K562 (cell line): ENCODE measurements around the gene ANO6. TPM values are rescaled to one million over a fixed set of nuclear protein-coding genes. Genes with fewer than 3 reads are reported as not detected.
A peak's percentile ranks its signal among the peaks of the same experiment; 100 is the strongest.

Experiments used
- ATAC-seq: fragments of 200-7000 bp; cut with Tn5 transposase; 3 replicates; pipeline ENCODE4 v1.9.1; 2020; ENCODE audit warnings: moderate library complexity
- BruUV-seq: library from RNA; stranded (reverse); fragments of 400-500 nt; replicated peaks from 2 replicates; lab custom pipeline; 2021; lab: Mats Ljungman, UMichigan
- CTCF ChIA-PET: fragments of 300-600 bp; formaldehyde crosslinking; extraction: SDS; loops from one replicate; lab custom pipeline; 2021; ENCODE audit warnings: low intra/inter-chr PET ratio; lab: Yijun Ruan, JAX
- POLR2A ChIA-PET: fragments of 300-600, 350-650 bp; sonication (Branson Sonifier 250); formaldehyde crosslinking; extraction: SDS; loops from one replicate; lab custom pipeline; 2021; ENCODE audit warnings: antibody characterized with exemption, inconsistent platforms; lab: Yijun Ruan, JAX
- DNase-seq, 4 experiments: peaks; one replicate each; pipeline versions ENCODE4 v3.0.0 to v3.0.0-alpha.2; 2011 to 2018; ENCODE audit warnings: low spot score in 3 of 4, mixed read lengths in 3 of 4; ENCODE audit errors: extremely low read depth in 1 of 4
- FAIRE-seq: peaks from 2 replicates; lab custom pipeline; 2011; peaks lifted over from hg19 to GRCh38; lab: Jason Lieb, UNC
- H2AFZ ChIP-seq: 2 replicates; pipeline ENCODE4 v1.6.0; 2011; ENCODE audit warnings: low read depth, low read length, control low read depth, inconsistent platforms
- H3K27ac ChIP-seq: fragments of 200-600 bp; 3 replicates; pipeline ENCODE4 v1.8.0; 2011; ENCODE audit warnings: low read depth, mild to moderate bottlenecking, control low read depth, inconsistent platforms, low read length, moderate library complexity, mixed read lengths; ENCODE audit errors: extremely low read depth
- H3K27me3 ChIP-seq, 2 experiments: fragments of 300-600 bp in 1 of 2; 2 replicates in 1 of 2; 3 replicates in 1 of 2; pipeline versions ENCODE4 v1.6.0 to v1.8.0; 2011; ENCODE audit warnings: inconsistent platforms in 2 of 2, low read length in 2 of 2, mild to moderate bottlenecking in 1 of 2, mixed read lengths in 1 of 2, moderate library complexity in 1 of 2; ENCODE audit not compliant: control insufficient read depth in 2 of 2, insufficient read depth in 2 of 2
- H3K36me3 ChIP-seq: fragments of 300-600 bp; 3 replicates; pipeline ENCODE4 v1.8.0; 2011; ENCODE audit warnings: mild to moderate bottlenecking, low read length, inconsistent platforms; ENCODE audit not compliant: control insufficient read depth, insufficient read depth
- H3K4me1 ChIP-seq, 2 experiments: fragments of 200-600 bp in 1 of 2; replicated peaks in 1 of 2; 2 replicates in 1 of 2; 3 replicates in 1 of 2; pipeline versions ENCODE4 v1.5.1 to v1.8.0; 2011; ENCODE audit warnings: inconsistent platforms in 2 of 2, low read length in 2 of 2, mild to moderate bottlenecking in 1 of 2, mixed read lengths in 1 of 2, moderate library complexity in 1 of 2; ENCODE audit not compliant: control insufficient read depth in 2 of 2, insufficient read depth in 2 of 2
- H3K4me2 ChIP-seq: 2 replicates; pipeline ENCODE4 v1.6.1; 2011; ENCODE audit warnings: low read length, control low read depth, inconsistent platforms, mixed read lengths; ENCODE audit not compliant: insufficient read depth
- H3K4me3 ChIP-seq: fragments of 200-600 bp; sonication (generic), shearing (Covaris generic); 2 replicates; pipeline ENCODE4 v1.5.1; 2016; ENCODE audit warnings: control low read depth, inconsistent platforms
- H3K79me2 ChIP-seq: fragments of 200-600 bp; 3 replicates; pipeline ENCODE4 v1.8.0; 2011; ENCODE audit warnings: low read length, inconsistent platforms; ENCODE audit not compliant: control insufficient read depth, insufficient read depth
- H3K9ac ChIP-seq, 2 experiments: 2 replicates each; pipeline versions ENCODE4 v1.6.0 to v1.6.1; 2011; ENCODE audit warnings: low read depth in 2 of 2, low read length in 2 of 2, control low read depth in 1 of 2, inconsistent platforms in 1 of 2, mild to moderate bottlenecking in 1 of 2, mixed read lengths in 1 of 2; ENCODE audit not compliant: insufficient read depth in 1 of 2
- H3K9me1 ChIP-seq: one replicate; pipeline ENCODE4 v1.6.0; 2011; ENCODE audit warnings: inconsistent platforms, mild to moderate bottlenecking, low read length, moderate library complexity; ENCODE audit not compliant: control insufficient read depth, insufficient read depth
- H3K9me3 ChIP-seq: replicated peaks from 2 replicates; pipeline ENCODE4 v1.5.1; 2011; ENCODE audit warnings: low read depth, low read length, inconsistent platforms; ENCODE audit not compliant: control insufficient read depth, insufficient read depth
- H4K20me1 ChIP-seq: replicated peaks from 2 replicates; pipeline ENCODE4 v1.6.1; 2011; ENCODE audit warnings: low read length, inconsistent platforms, mixed read lengths; ENCODE audit not compliant: control insufficient read depth, insufficient read depth
- DIDO1 ChIP-seq: fragments of 450-650 bp; IDR thresholded peaks from 2 replicates; pipeline ENCODE4 v1.6.1; 2016; ENCODE audit warnings: low read depth, missing biosample characterization, missing genetic modification characterization
- EGR1 ChIP-seq: fragments of 450-650 bp; conservative IDR thresholded peaks from 2 replicates; pipeline ENCODE4 v1.6.1; 2017; ENCODE audit warnings: mild to moderate bottlenecking
- FOSL1 ChIP-seq: fragments of 200-800 bp; sonication (Bioruptor generic); conservative IDR thresholded peaks from 2 replicates; pipeline ENCODE4 v1.6.1; 2016; ENCODE audit warnings: missing genetic modification characterization, missing compliant biosample characterization
- HEY1 ChIP-seq: fragments of 250-450 bp; sonication (Bioruptor Pico); IDR thresholded peaks from 2 replicates; pipeline ENCODE4 v1.5.0; 2020; ENCODE audit warnings: mild to moderate bottlenecking, moderate library complexity, borderline replicate concordance
- MIER1 ChIP-seq: fragments of 450-650 bp; IDR thresholded peaks from 2 replicates; pipeline ENCODE4 v1.6.1; 2016; ENCODE audit warnings: antibody characterized with exemption, mild to moderate bottlenecking, low read depth
- ZNF121 ChIP-seq: sonication (generic); formaldehyde crosslinking; conservative IDR thresholded peaks from 2 replicates; pipeline ENCODE4 v1.8.0; 2022; ENCODE audit warnings: missing genetic modification reagents
- ZNF764 ChIP-seq: fragments of 250-450 bp; sonication (Bioruptor Pico); IDR thresholded peaks from 2 replicates; pipeline ENCODE4 v1.4.0; 2020; ENCODE audit warnings: low read depth, mild to moderate bottlenecking, moderate library complexity
- WGBS: fragments of 100-300 bp; shearing (Covaris generic); methylation state at CpG from one replicate; pipeline ENCODE4 v1.1.6; 2016; ENCODE audit warnings: low coverage, mixed read lengths; ENCODE audit not compliant: insufficient coverage; ENCODE audit errors: missing lambda C conversion rate; 5-methylcytosine and 5-hydroxymethylcytosine counted together
- in situ Hi-C: fragments of 300-500 bp; cut with MboI; formaldehyde crosslinking; loops from 4 replicates; pipeline ENCODE4 v1.15.0; 2018; ENCODE audit warnings: inconsistent platforms, mixed read lengths
- intact Hi-C: fragments of 100-400 bp; cut with micrococcal nuclease; formaldehyde crosslinking; loops from 2 replicates; pipeline ENCODE4 v1.14.2; 2022
- polyA plus RNA-seq, 8 experiments: library from polyadenylated mRNA; depleted of rRNA in 4 of 8; stranded (reverse) in 5 of 8; unstranded in 3 of 8; fragments of >200 nt; fragmentation: Nextera tagmentation in 2 of 8; fragmentation: Illumina TruSeq in 1 of 8; extraction: Ambion mirVana in 2 of 8; extraction: Trizol in 1 of 8; gene quantifications; 2 replicates each; pipeline versions ENCODE4 v1.2.1 to v1.2.3, GENCODE V29; 2011 to 2014; ENCODE audit warnings: inconsistent platforms in 1 of 8, missing spikeins in 1 of 8
- total RNA-seq, 7 experiments: library from RNA; depleted of rRNA in 6 of 7; stranded (reverse); fragments of >200 nt in 6 of 7; fragmentation: Illumina TruSeq in 2 of 7; extraction: Trizol in 2 of 7; gene quantifications; 2 replicates each; pipeline versions ENCODE4 v1.2.1 to v1.2.3, GENCODE V29; 2011 to 2021; ENCODE audit warnings: low replicate concordance in 1 of 7
- TF ChIP-seq, protein P1 (sequence below): fragments of 450-650 bp; IDR thresholded peaks from 2 replicates; pipeline ENCODE4 v1.6.1; 2014; ENCODE audit warnings: low read depth, mild to moderate bottlenecking, moderate library complexity, borderline replicate concordance
- TF ChIP-seq, protein P2 (sequence below): fragments of 450-650 bp; IDR thresholded peaks from 2 replicates; pipeline ENCODE4 v1.6.1; 2018; ENCODE audit warnings: mild to moderate bottlenecking, low read depth; ENCODE audit not compliant: partially characterized antibody
- TF ChIP-seq, protein P3 (sequence below): fragments of 450-650 bp; IDR thresholded peaks from 2 replicates; pipeline ENCODE4 v1.6.1; 2018; ENCODE audit not compliant: partially characterized antibody

ANO6 gene
- total and polyA plus RNA-seq, 9 of the 15 experiments (the other 6 are each of a cell fraction or from before 2014, with no cell fraction given), result 3.5 to 24.7 (median 20.3) TPM

DNA sequence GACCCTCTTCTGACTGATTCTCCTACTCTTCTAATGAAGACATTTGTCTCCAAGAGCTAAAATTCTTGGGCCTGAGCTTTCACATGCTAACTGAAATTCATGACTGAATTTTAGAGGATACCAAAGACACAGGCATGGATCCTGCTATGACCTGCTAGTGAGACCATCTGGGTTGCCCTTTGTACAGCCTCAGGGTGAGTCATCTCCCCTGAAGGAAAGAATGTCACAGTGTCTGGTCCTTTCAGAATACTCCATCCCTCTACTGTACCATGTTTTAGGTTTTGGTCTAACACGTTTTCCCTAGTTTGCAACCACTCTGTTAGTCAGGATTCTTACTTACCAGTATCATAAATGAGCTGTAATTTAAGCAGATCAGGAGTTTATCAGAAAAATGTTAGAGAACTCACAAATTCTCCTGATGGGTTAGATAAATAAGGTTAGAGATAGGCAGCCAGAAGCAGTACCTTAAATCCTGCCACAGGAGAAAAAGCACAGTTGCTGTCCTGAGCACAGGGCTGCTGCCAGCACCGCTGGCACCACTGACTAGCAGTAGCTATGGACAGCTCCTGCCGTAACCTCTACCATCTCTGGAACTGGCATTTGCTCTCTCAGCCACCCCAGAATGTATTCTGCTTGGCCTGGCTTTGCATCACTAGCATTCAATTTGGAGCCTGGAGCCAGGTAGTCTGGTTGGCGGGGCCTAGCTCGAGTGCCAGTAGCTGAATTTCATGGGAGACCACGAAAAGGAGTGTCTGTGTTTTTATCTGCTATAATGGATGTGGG is 127.6 kb downstream of the ANO6 start (continued):
- TF ChIP-seq, protein P1, sequence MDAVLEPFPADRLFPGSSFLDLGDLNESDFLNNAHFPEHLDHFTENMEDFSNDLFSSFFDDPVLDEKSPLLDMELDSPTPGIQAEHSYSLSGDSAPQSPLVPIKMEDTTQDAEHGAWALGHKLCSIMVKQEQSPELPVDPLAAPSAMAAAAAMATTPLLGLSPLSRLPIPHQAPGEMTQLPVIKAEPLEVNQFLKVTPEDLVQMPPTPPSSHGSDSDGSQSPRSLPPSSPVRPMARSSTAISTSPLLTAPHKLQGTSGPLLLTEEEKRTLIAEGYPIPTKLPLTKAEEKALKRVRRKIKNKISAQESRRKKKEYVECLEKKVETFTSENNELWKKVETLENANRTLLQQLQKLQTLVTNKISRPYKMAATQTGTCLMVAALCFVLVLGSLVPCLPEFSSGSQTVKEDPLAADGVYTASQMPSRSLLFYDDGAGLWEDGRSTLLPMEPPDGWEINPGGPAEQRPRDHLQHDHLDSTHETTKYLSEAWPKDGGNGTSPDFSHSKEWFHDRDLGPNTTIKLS, result no peak
- TF ChIP-seq ZNF121 (CRISPR knock-in tag) (no peak), FOSL1 (peak; percentile 59), MIER1 (no peak), DIDO1 (tag) (no peak), EGR1 (no peak)

DNA sequence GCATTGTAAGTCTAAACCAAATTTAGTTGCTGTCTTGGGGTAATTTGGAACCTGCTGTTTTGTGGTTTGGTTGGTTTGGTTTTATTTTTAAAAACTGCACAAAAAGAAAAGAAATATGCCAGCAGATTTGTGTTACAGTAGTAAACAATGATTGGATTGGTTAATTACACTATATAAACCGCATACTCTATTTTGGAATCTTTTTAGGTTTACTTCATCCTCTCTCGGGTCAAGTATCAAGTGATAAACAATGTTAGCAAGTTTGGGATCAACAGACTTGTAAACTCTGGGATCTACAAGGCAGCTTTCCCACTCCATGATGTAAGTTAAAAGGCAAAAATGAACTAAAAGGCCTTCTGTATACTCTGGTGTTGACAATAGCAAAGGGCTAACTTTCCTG is 132.4 kb downstream of the ANO6 start:
- TF ChIP-seq HEY1 (no peak), ZNF764 (CRISPR knock-in tag) (no peak)
- TF ChIP-seq, protein P2, sequence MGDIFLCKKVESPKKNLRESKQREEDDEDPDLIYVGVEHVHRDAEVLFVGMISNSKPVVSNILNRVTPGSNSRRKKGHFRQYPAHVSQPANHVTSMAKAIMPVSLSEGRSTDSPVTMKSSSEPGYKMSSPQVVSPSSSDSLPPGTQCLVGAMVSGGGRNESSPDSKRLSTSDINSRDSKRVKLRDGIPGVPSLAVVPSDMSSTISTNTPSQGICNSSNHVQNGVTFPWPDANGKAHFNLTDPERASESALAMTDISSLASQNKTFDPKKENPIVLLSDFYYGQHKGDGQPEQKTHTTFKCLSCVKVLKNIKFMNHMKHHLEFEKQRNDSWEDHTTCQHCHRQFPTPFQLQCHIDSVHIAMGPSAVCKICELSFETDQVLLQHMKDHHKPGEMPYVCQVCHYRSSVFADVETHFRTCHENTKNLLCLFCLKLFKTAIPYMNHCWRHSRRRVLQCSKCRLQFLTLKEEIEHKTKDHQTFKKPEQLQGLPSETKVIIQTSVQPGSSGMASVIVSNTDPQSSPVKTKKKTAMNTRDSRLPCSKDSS, result no peak
- TF ChIP-seq, protein P3, sequence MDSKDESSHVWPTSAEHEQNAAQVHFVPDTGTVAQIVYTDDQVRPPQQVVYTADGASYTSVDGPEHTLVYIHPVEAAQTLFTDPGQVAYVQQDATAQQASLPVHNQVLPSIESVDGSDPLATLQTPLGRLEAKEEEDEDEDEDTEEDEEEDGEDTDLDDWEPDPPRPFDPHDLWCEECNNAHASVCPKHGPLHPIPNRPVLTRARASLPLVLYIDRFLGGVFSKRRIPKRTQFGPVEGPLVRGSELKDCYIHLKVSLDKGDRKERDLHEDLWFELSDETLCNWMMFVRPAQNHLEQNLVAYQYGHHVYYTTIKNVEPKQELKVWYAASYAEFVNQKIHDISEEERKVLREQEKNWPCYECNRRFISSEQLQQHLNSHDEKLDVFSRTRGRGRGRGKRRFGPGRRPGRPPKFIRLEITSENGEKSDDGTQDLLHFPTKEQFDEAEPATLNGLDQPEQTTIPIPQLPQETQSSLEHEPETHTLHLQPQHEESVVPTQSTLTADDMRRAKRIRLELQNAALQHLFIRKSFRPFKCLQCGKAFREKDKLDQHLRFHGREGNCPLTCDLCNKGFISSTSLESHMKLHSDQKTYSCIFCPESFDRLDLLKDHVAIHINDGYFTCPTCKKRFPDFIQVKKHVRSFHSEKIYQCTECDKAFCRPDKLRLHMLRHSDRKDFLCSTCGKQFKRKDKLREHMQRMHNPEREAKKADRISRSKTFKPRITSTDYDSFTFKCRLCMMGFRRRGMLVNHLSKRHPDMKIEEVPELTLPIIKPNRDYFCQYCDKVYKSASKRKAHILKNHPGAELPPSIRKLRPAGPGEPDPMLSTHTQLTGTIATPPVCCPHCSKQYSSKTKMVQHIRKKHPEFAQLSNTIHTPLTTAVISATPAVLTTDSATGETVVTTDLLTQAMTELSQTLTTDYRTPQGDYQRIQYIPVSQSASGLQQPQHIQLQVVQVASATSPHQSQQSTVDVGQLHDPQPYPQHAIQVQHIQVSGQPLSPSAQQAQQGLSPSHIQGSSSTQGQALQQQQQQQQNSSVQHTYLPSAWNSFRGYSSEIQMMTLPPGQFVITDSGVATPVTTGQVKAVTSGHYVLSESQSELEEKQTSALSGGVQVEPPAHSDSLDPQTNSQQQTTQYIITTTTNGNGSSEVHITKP, result no peak
- TF ChIP-seq, all 486 proteins: peak for 0
- WGBS, result 86% methylated on average over 2 of the region's 2 CpGs
- Histone ChIP-seq H3K79me2 (no peaks in the 10 kb centered on the region), H3K4me2 (no peak overlapping the region), H3K4me3 (no peak overlapping the region), H3K9me3 (no peaks in the 10 kb centered on the region), H3K36me3 (peaks cover 22% of the 10 kb centered on the region), H3K27ac (no peak overlapping the region), H4K20me1 (no peaks in the 10 kb centered on the region), H3K4me1 (no peaks in the 10 kb centered on the region), H3K9ac (no peak overlapping the region), H3K9me1 (no peaks in the 10 kb centered on the region), H2AFZ (no peak overlapping the region), H3K27me3 (no peaks in the 10 kb centered on the region)
- POLR2A ChIA-PET, result interaction anchor here (0.8 kb wide), 1 partner anchor 184 kb away, joined by 4 read pairs; no protein-coding TSS in a partner anchor
- no TSS peak for BruUV-seq
- DNase-seq (no peak), FAIRE-seq (no peak), ATAC-seq (no peak)
- in situ Hi-C loops, result no loop called here
- intact Hi-C loops, result no loop called here
- CTCF ChIA-PET, result no interaction called here
